Activated CD8-positive, alpha-beta T cell treated with anti-CD3 and anti-CD28 coated beads for 36 hours (primary cell): Measurements from ENCODE around the gene EFCAB10. TPM values are rescaled to one million over a fixed set of nuclear protein-coding genes. Genes with fewer than 3 reads are reported as not detected.
"Not testable (repeated sequence)": the region's sequence is repeated elsewhere in the genome, so short reads cannot be mapped to it uniquely, and the experiment has no call there.

Experiments
- ATAC-seq: fragments of 200-7000 bp; cut with Tn5 transposase; one replicate; pipeline ENCODE4 v1.10.0; 2021; ENCODE audit warnings: mild to moderate bottlenecking, moderate library complexity
- CTCF ChIA-PET: fragments of 350-600 bp; sonication (Branson Sonifier 250); formaldehyde crosslinking; loops from one replicate; lab custom pipeline; 2021; ENCODE audit warnings: antibody characterized with exemption; lab: Charles Lee
- POLR2A ChIA-PET: fragments of 350-600 bp; sonication (Branson Sonifier 250); formaldehyde crosslinking; loops from one replicate; lab custom pipeline; 2021; ENCODE audit warnings: antibody characterized with exemption; lab: Charles Lee
- DNase-seq: peaks from one replicate; pipeline ENCODE4 v3.0.0-alpha.2; 2020
- H3K27ac Mint-ChIP-seq: one replicate; pipeline ENCODE4 v1.8.0; 2021; ENCODE audit warnings: mild to moderate bottlenecking, mixed read lengths
- H3K27me3 Mint-ChIP-seq: one replicate; pipeline ENCODE4 v1.8.0; 2021; ENCODE audit warnings: mixed read lengths
- H3K36me3 Mint-ChIP-seq: one replicate; pipeline ENCODE4 v1.8.0; 2021; ENCODE audit warnings: low read depth, mixed read lengths
- H3K4me1 Mint-ChIP-seq: one replicate; pipeline ENCODE4 v1.8.0; 2021; ENCODE audit warnings: low read depth, mixed read lengths
- H3K4me3 Mint-ChIP-seq: one replicate; pipeline ENCODE4 v1.8.0; 2021; ENCODE audit warnings: mild to moderate bottlenecking, moderate library complexity, mixed read lengths
- H3K9me3 Mint-ChIP-seq: one replicate; pipeline ENCODE4 v1.8.0; 2021; ENCODE audit warnings: mixed read lengths
- CTCF ChIP-seq: fragments of 200-600 bp; IDR thresholded peaks from one replicate; pipeline ENCODE4 v1.8.0; 2022; ENCODE audit warnings: antibody characterized with exemption, mild to moderate bottlenecking
- intact Hi-C: fragments of 100-400 bp; cut with micrococcal nuclease; formaldehyde crosslinking; loops from one replicate; pipeline ENCODE4 v1.10.0; 2022
- total RNA-seq, 2 experiments: library from RNA; stranded (reverse); gene quantifications; one replicate each; pipeline ENCODE4 v1.2.3, GENCODE V29; 2021

Gene EFCAB10
- total RNA-seq, 2 experiments from 2014 or later: not detected

GRCh38 chr7:105521717-105522463, 59.4 kb downstream of the EFCAB10 start, which contains the start of gene PUS7:
PUS7 (minus strand) TSS chr7:105522271; CDS start chr7:105508512, 13,759 bp downstream.
- peaks cover 20% of the 10 kb centered on the region for H3K36me3 Mint-ChIP-seq
- DNase-seq (peak; percentile 90), ATAC-seq (peak; percentile 93)
- ChIA-PET CTCF (no interaction called here), POLR2A (interaction anchor here (3.0 kb wide), 1 partner anchor 10 kb away, joined by 13 read pairs; the partner anchor contains the start of gene RINT1)
- H3K4me1 Mint-ChIP-seq: peaks cover 18% of the 10 kb centered on the region
- peak within 1 kb of the TSS; percentile 95 for H3K4me3 Mint-ChIP-seq
- H3K27me3 Mint-ChIP-seq: no peaks in the 10 kb centered on the region
- H3K9me3 Mint-ChIP-seq: no peaks in the 10 kb centered on the region
- intact Hi-C loops: no loop called here
- TF ChIP-seq CTCF: no peak
- H3K27ac Mint-ChIP-seq: peak within 1 kb of the TSS; percentile 93

GRCh38 chr7:105521027-105521716, 60.1 kb downstream of the EFCAB10 start:
- H3K27ac Mint-ChIP-seq: peak overlapping the region; percentile 93
- ChIA-PET POLR2A (interaction anchor here (1.0 to 3.0 kb wide), 2 partner anchors 11 to 12 kb away, joined by 3 to 13 read pairs; partner anchors contain the start of gene RINT1), CTCF (no interaction called here)
- H3K4me1 Mint-ChIP-seq: peaks cover 20% of the 10 kb centered on the region
- intact Hi-C loops: no loop called here
- H3K36me3 Mint-ChIP-seq: peaks cover 26% of the 10 kb centered on the region
- ATAC-seq (peak; percentile 38), DNase-seq (peak; percentile 65)
- peak overlapping the region; percentile 95 for H3K4me3 Mint-ChIP-seq
- no peaks in the 10 kb centered on the region for H3K27me3 Mint-ChIP-seq
- H3K9me3 Mint-ChIP-seq: no peaks in the 10 kb centered on the region
- no peak for TF ChIP-seq CTCF

- H3K4me3 Mint-ChIP-seq: peak overlapping the region; percentile 95
Observed at GRCh38 chr7:105520620-105521019, 60.7 kb downstream of the EFCAB10 start.

GRCh38 chr7:105519353-105519752, 61.9 kb downstream of the EFCAB10 start:
- DNase-seq (no peak), ATAC-seq (no peak)
- no peak overlapping the region for H3K4me3 Mint-ChIP-seq
- H3K36me3 Mint-ChIP-seq: peaks cover 32% of the 10 kb centered on the region
- H3K27ac Mint-ChIP-seq: no peak overlapping the region
- H3K4me1 Mint-ChIP-seq: peaks cover 27% of the 10 kb centered on the region
- POLR2A ChIA-PET: interaction anchor here (1.0 to 1.6 kb wide), 5 partner anchors 10 to 267 kb away, joined by 3 to 5 read pairs (median 3); partner anchors contain the start of gene RINT1
- no peak for TF ChIP-seq CTCF
- CTCF ChIA-PET: interaction anchor here (1.1 kb wide), 1 partner anchor 121 kb away, joined by 3 read pairs; no protein-coding TSS in a partner anchor
- H3K9me3 Mint-ChIP-seq: no peaks in the 10 kb centered on the region
- intact Hi-C loops: no loop called here
- no peaks in the 10 kb centered on the region for H3K27me3 Mint-ChIP-seq

More at GRCh38 chr7:105520620-105521019, 60.7 kb downstream of the EFCAB10 start:
- DNase-seq, CTCF ChIA-PET, H3K9me3 Mint-ChIP-seq, intact Hi-C loops, H3K27ac Mint-ChIP-seq, H3K27me3 Mint-ChIP-seq, ATAC-seq: not testable (repeated sequence)
- Mint-ChIP-seq H3K36me3 (peaks cover 26% of the 10 kb centered on the region), H3K4me1 (peaks cover 20% of the 10 kb centered on the region)
- POLR2A ChIA-PET: interaction anchor here (1.0 to 3.0 kb wide), 4 partner anchors 11 to 13 kb away, joined by 3 to 13 read pairs (median 4); partner anchors contain the start of gene RINT1

- H3K27me3 Mint-ChIP-seq, CTCF ChIA-PET: not testable (repeated sequence)
Observed at GRCh38 chr7:105515610-105516009, 65.7 kb downstream of the EFCAB10 start.

More at GRCh38 chr7:105515610-105516009, 65.7 kb downstream of the EFCAB10 start:
- DNase-seq, H3K9me3 Mint-ChIP-seq, POLR2A ChIA-PET, intact Hi-C loops, ATAC-seq, H3K4me3 Mint-ChIP-seq: not testable (repeated sequence)
- H3K27ac Mint-ChIP-seq: peak overlapping the region; percentile 70
- H3K36me3 Mint-ChIP-seq: peaks cover 43% of the 10 kb centered on the region
- peaks cover 31% of the 10 kb centered on the region for H3K4me1 Mint-ChIP-seq

Other genes starting within 250 kb of the EFCAB10 start
- 10 to 100 TPM; 32.9 to 33.5 TPM for gene SRPK2, start 192.6 kb downstream of the EFCAB10 start, total RNA-seq
- gene PUS7, start 59.2 kb downstream of the EFCAB10 start, total RNA-seq: 10 to 100 TPM; 31.5 to 36.5 TPM
- gene RINT1, start 49.3 kb downstream of the EFCAB10 start, total RNA-seq: 10 to 100 TPM; 21.7 to 22.5 TPM